ENCODE measurements around the gene TTC34.
"Not testable (repeated sequence)": the region's sequence is repeated elsewhere in the genome, so short reads cannot be mapped to it uniquely, and the experiment has no call there.

- TF ChIP-seq, protein P1, sequence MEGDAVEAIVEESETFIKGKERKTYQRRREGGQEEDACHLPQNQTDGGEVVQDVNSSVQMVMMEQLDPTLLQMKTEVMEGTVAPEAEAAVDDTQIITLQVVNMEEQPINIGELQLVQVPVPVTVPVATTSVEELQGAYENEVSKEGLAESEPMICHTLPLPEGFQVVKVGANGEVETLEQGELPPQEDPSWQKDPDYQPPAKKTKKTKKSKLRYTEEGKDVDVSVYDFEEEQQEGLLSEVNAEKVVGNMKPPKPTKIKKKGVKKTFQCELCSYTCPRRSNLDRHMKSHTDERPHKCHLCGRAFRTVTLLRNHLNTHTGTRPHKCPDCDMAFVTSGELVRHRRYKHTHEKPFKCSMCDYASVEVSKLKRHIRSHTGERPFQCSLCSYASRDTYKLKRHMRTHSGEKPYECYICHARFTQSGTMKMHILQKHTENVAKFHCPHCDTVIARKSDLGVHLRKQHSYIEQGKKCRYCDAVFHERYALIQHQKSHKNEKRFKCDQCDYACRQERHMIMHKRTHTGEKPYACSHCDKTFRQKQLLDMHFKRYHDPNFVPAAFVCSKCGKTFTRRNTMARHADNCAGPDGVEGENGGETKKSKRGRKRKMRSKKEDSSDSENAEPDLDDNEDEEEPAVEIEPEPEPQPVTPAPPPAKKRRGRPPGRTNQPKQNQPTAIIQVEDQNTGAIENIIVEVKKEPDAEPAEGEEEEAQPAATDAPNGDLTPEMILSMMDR (IDR thresholded peaks at IDR 0.05): not testable (repeated sequence)
- TF ChIP-seq POLR2A (IDR thresholded peaks at IDR 0.05): not testable (repeated sequence)
Measured at GRCh38 chr1:2684000-2684399, 117.5 kb downstream of the TTC34 start.

Data from esophagus squamous epithelium (tissue), 4 donors.